ENCODE results near the gene PDLIM1.

DNA sequence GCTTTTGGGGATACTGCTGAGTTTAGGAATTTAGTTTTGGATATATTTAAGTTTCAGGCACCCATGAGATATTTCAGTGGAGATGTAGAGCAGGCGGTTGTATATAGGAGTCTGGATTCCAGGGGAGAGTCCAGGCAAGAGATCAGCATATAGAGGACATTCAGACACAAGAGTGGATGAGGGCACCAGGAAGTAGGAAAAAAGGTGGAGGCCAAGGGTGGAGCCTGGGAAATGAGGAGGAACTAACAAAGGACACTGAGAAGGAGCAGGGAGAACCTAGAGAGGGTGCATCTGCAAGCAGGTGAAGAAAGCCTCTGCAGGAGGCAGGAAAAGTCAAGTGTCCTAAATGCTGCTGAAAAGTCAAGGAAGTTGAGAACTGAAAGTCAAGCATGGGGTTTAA lies 13.1 kb upstream of the PDLIM1 start:
- TF ChIP-seq POLR2AphosphoS5 (IDR thresholded peaks at IDR 0.05; ENCODE audit: borderline replicate concordance, low read depth, low read length) (no peak), EZH2 (IDR thresholded peaks at IDR 0.05) (no peak), FOXP2 (optimal IDR thresholded peaks at IDR 0.05; ENCODE audit: control extremely low read depth, extremely low read length, insufficient read depth) (no peak)
